K562 treated with DMSO at 1 percent for 12 hours (cell line): Measurements from ENCODE around the gene PRKRIP1. TPM values are rescaled to one million over a fixed set of nuclear protein-coding genes. Genes with fewer than 3 reads are reported as not detected.

Experiments
- total RNA-seq: library from RNA; unstranded; fragments of 300-600 nt; gene quantifications from 2 replicates; pipeline ENCODE4 v1.2.3, GENCODE V29; 2022; ENCODE audit not compliant: insufficient read depth

Gene PRKRIP1, protein sequence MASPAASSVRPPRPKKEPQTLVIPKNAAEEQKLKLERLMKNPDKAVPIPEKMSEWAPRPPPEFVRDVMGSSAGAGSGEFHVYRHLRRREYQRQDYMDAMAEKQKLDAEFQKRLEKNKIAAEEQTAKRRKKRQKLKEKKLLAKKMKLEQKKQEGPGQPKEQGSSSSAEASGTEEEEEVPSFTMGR
- 25.8 and 42.0 TPM in 2 replicates for total RNA-seq

GRCh38 chr7:102395873-102396709 lies at the start of gene PRKRIP1:
PRKRIP1 (plus strand) TSS chr7:102396363; CDS start chr7:102396412, 49 bp downstream.

DNA sequence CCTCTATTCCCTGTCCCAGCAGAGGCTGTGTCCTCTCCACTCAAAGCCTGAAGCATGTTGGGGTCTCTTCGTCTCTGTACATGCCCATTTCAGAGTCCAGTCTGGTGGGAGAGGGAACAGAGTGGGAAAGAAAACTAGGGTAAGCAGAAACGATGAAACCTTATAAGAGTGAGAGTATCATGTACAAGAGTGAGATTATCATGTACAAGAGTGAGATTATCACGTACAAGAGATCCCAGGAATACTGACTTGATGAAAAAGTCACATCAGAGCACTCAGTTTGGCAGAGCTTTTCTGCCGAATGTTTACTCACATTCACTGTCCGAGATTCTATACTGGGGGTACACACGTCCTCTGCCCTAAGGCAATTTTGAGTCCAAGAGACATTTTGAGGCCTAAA lies 39.8 kb upstream of the PRKRIP1 start, which contains the start of gene SPDYE6:
SPDYE6 (minus strand) TSS at position 101 of the 400 bp plus-strand sequence. CDS start 421 bp downstream, outside the sequence.

DNA sequence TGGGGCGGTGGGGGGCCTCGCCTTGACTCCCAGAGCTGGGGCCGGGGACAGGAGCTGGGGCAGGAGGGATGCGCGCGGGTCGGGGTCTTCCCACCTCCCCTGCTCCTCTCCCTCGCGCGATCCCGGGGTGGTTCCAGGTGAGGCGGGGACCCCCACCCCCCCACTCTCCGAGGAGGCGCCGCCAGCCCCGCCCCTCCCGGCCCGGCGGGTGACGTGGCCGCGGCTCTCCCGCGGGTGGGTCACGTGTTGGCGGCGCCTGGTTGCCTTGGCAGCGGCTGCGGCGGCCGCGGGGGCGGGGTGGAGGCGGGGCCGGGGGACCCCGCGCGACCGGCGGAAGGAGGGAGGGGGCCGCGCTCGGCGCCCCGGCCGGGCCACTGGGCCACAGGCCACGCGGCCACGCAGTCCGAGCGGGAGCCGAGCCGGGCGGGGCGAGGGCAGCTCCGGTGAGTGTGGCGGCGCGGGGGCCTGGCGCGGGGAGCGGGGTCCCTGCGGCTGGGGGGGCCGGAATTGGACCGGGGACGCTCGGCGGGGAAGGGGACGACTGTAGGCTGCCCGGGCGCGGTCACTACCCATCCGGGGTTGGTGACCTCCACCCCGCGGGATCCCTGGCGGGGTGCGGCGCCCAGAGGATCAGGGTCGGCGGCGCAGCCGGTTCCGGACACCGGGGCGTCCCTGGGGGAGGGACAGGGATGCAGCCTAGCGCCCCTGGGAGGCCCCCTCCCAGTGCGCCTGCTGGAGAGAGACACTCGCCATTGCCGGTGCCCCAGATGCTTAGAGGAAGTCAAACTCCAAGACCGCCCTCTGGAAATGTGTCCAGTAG lies 37.3 kb downstream of the PRKRIP1 start, which contains the start of gene ORAI2:
ORAI2 (plus strand) TSS at position 357 of the 820 bp plus-strand sequence. CDS start 5,382 bp downstream, outside the sequence.

GRCh38 chr7:102464577-102465280 lies 68.6 kb downstream of the PRKRIP1 start, which contains the start of the genes ALKBH4 and LRWD1:
ALKBH4 (minus strand) TSS chr7:102464863; CDS start chr7:102464836, 27 bp downstream.
LRWD1 (plus strand) TSS chr7:102464984; CDS start chr7:102465081, 97 bp downstream.

Other genes starting within 250 kb of the PRKRIP1 start
- gene SH2B2, start 109.5 kb upstream of the PRKRIP1 start, total RNA-seq, result 1.4 TPM in 1 of 2 replicates, not detected in the other
- 1.7 TPM in 1 of 2 replicates, not detected in the other for gene SPDYE6, start 39.9 kb upstream of the PRKRIP1 start, total RNA-seq
- 21.4 and 44.1 TPM in 2 replicates for gene ORAI2, start 37.2 kb downstream of the PRKRIP1 start, total RNA-seq
- gene ALKBH4, start 68.5 kb downstream of the PRKRIP1 start, total RNA-seq, result 14.9 and 18.8 TPM in 2 replicates
- gene LRWD1, start 68.6 kb downstream of the PRKRIP1 start, total RNA-seq, result 48.9 and 63.0 TPM in 2 replicates
- gene POLR2J, start 82.6 kb downstream of the PRKRIP1 start, total RNA-seq, result 147 and 169 TPM in 2 replicates
- gene RASA4B, start 121.4 kb downstream of the PRKRIP1 start, total RNA-seq, result 7.7 and 8.2 TPM in 2 replicates
- gene UPK3BL2, start 147.3 kb downstream of the PRKRIP1 start, total RNA-seq, result 3.1 and 11.3 TPM in 2 replicates
- gene SPDYE2, start 154.9 kb downstream of the PRKRIP1 start, total RNA-seq, result not detected in 2 replicates
- 5.3 and 47.9 TPM in 2 replicates for gene POLR2J3, start 176.2 kb downstream of the PRKRIP1 start, total RNA-seq
- 10.6 and 14.6 TPM in 2 replicates for gene RASA4, start 220.4 kb downstream of the PRKRIP1 start, total RNA-seq
- 35.4 and 40.3 TPM in 2 replicates for gene UPK3BL1, start 246.4 kb downstream of the PRKRIP1 start, total RNA-seq